RWPE2 (cell line): ENCODE measurements around the gene NOL4.

Experiments used
- ATAC-seq: fragments of 200-7000 bp; cut with Tn5 transposase; 3 replicates; pipeline ENCODE4 v1.9.1; 2021; ENCODE audit warnings: low read depth
- DNase-seq: peaks from one replicate; pipeline ENCODE4 v3.0.0-alpha.2; 2020; ENCODE audit warnings: low spot score
- H3K27ac ChIP-seq: fragments of 450-650 bp; 2 replicates; pipeline ENCODE4 v1.5.1; 2017; ENCODE audit warnings: mild to moderate bottlenecking; ENCODE audit not compliant: poor library complexity, severe bottlenecking
- H3K27me3 ChIP-seq: fragments of 250-450 bp; sonication (Bioruptor Pico); 2 replicates; pipeline ENCODE4 v1.5.1; 2021; ENCODE audit warnings: mild to moderate bottlenecking, moderate library complexity; ENCODE audit not compliant: insufficient read depth, poor library complexity, severe bottlenecking
- H3K36me3 ChIP-seq: fragments of 250-450 bp; sonication (Bioruptor Pico); 2 replicates; pipeline ENCODE4 v1.5.1; 2020; ENCODE audit warnings: low read depth, mild to moderate bottlenecking, moderate library complexity
- H3K4me1 ChIP-seq: fragments of 250-450 bp; sonication (Bioruptor Pico); 2 replicates; pipeline ENCODE4 v1.5.1; 2021; ENCODE audit warnings: mild to moderate bottlenecking, moderate library complexity; ENCODE audit not compliant: insufficient read depth, poor library complexity, severe bottlenecking
- H3K4me3 ChIP-seq: fragments of 250-450 bp; sonication (Bioruptor Pico); 2 replicates; pipeline ENCODE4 v1.5.1; 2021; ENCODE audit warnings: mild to moderate bottlenecking, moderate library complexity; ENCODE audit not compliant: severe bottlenecking
- H3K9me3 ChIP-seq: fragments of 250-450 bp; sonication (Bioruptor Pico); 2 replicates; pipeline ENCODE4 v1.5.1; 2021; ENCODE audit warnings: mild to moderate bottlenecking, moderate library complexity; ENCODE audit not compliant: severe bottlenecking
- CTCF ChIP-seq: fragments of 450-650 bp; IDR thresholded peaks from one replicate; pipeline ENCODE4 v1.5.1; 2017; ENCODE audit warnings: mild to moderate bottlenecking, moderate library complexity; ENCODE audit not compliant: poor library complexity, severe bottlenecking

Gene NOL4

GRCh38 chr18:34196256-34196655 lies 28.5 kb downstream of the NOL4 start:
- no peak overlapping the region for H3K27ac ChIP-seq
- H3K4me1 ChIP-seq: no peaks in the 10 kb centered on the region
- ATAC-seq: no peak
- H3K27me3 ChIP-seq: peaks cover 13% of the 10 kb centered on the region
- no peaks in the 10 kb centered on the region for H3K36me3 ChIP-seq
- no peak for TF ChIP-seq CTCF
- no peaks in the 10 kb centered on the region for H3K9me3 ChIP-seq
- DNase-seq: no peak
- no peak overlapping the region for H3K4me3 ChIP-seq

GRCh38 chr18:34194239-34194638 lies 30.5 kb downstream of the NOL4 start:
- H3K27me3 ChIP-seq: peaks cover 16% of the 10 kb centered on the region
- H3K27ac ChIP-seq: no peak overlapping the region
- no peak for ATAC-seq
- H3K36me3 ChIP-seq: no peaks in the 10 kb centered on the region
- no peaks in the 10 kb centered on the region for H3K4me1 ChIP-seq
- H3K4me3 ChIP-seq: no peak overlapping the region
- TF ChIP-seq CTCF: no peak
- H3K9me3 ChIP-seq: no peaks in the 10 kb centered on the region
- no peak for DNase-seq

GRCh38 chr18:34189656-34190435 lies 34.9 kb downstream of the NOL4 start:
- Histone ChIP-seq H3K4me1 (no peaks in the 10 kb centered on the region), H3K27me3 (peaks cover 3% of the 10 kb centered on the region), H3K9me3 (no peaks in the 10 kb centered on the region), H3K27ac (no peak overlapping the region), H3K4me3 (no peak overlapping the region), H3K36me3 (no peaks in the 10 kb centered on the region)
- no peak for TF ChIP-seq CTCF
- DNase-seq (no peak), ATAC-seq (no peak)
